SIG-M5 treated with dmso at 0.1 percent for 504 hours (cell line): ENCODE data around the gene SMIM14.
"Not testable (repeated sequence)": the region's sequence is repeated elsewhere in the genome, so short reads cannot be mapped to it uniquely, and the experiment has no call there.

Experiments used
- DNase-seq: peaks from one replicate; lab custom pipeline; 2025; ENCODE audit not compliant: unreplicated experiment; lab: John Stamatoyannopoulos, UW

The SMIM14 gene

GRCh38 chr4:39539089-39539611, 99.5 kb downstream of the SMIM14 start:
- DNase-seq, result peak; percentile 41

GRCh38 chr4:39533541-39533940, 105.1 kb downstream of the SMIM14 start:
- DNase-seq, result no peak

- DNase-seq, result not testable (repeated sequence)
These were observed 106.4 kb downstream of the SMIM14 start for GRCh38 chr4:39532237-39532636.

- DNase-seq, result no peak
These were observed 108.0 kb downstream of the SMIM14 start for GRCh38 chr4:39530682-39531081.

GRCh38 chr4:39529534-39529933, 109.1 kb downstream of the SMIM14 start:
- DNase-seq, result no peak

GRCh38 chr4:39528061-39528465, 110.6 kb downstream of the SMIM14 start:
- DNase-seq, result no peak

GRCh38 chr4:39527296-39528060, 111.2 kb downstream of the SMIM14 start, which contains the start of gene UGDH:
Gene UGDH, minus strand, starts transcription at chr4:39527439. Its CDS starts 5,927 bp downstream, at chr4:39521512.
- peak; percentile 92 for DNase-seq

- DNase-seq, result no peak
These were observed 111.8 kb downstream of the SMIM14 start for GRCh38 chr4:39526765-39527295.

- DNase-seq, result no peak
These were observed 112.6 kb downstream of the SMIM14 start for GRCh38 chr4:39525822-39526690.

GRCh38 chr4:39524161-39524957, 114.3 kb downstream of the SMIM14 start:
- no peak for DNase-seq

- DNase-seq, result no peak
These were observed 116.6 kb downstream of the SMIM14 start for GRCh38 chr4:39522068-39522467.

GRCh38 chr4:39521253-39521919, 117.3 kb downstream of the SMIM14 start:
- DNase-seq, result no peak

- no peak for DNase-seq
These were observed 120.2 kb downstream of the SMIM14 start for GRCh38 chr4:39518484-39518883.

GRCh38 chr4:39516407-39516966, 122.2 kb downstream of the SMIM14 start:
- no peak for DNase-seq

GRCh38 chr4:39515669-39516401, 122.8 kb downstream of the SMIM14 start:
- DNase-seq, result not testable (repeated sequence)

- peak; percentile 15 for DNase-seq
These were observed 123.7 kb downstream of the SMIM14 start for GRCh38 chr4:39514888-39515401.

- not testable (repeated sequence) for DNase-seq
These were observed 124.4 kb downstream of the SMIM14 start for GRCh38 chr4:39514266-39514665.

- DNase-seq, result no peak
These were observed 128.2 kb downstream of the SMIM14 start for GRCh38 chr4:39510348-39510929.
